ENCODE measurements around the gene DNAJC17. TPM values are rescaled to one million over a fixed set of nuclear protein-coding genes. Genes with fewer than 3 reads are reported as not detected.

DNAJC17 gene
- polyA plus RNA-seq, 1 experiment, result 25.8 TPM

DNA sequence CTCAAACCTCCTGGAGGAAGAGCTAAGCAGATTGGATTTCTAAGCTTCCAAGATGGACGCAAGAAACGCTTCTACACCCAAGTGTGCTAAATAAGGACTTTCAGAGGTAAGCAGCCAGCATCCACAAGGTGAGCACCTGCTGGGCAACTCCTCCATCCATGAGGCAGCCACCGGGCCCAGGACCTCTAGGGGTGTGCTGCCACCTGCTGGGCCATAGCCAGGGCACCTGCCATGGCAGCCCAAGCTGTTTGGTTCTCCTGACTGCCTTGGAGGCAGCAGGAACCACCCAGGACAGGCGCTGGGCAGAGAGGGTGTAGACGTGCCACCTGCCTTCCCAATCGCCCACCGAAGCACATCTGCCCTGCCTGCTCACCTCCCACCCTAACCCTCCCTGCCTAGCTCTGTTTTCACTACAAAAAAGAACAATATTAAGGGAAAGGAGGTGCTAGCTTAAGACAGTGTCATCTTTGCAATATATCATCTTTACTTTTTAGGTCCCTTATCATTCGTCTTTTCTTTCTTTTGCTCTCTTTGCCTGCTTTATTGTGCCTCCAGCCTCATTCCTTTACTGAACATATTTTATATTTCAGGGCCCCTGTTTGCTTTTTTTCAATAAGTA is 24.6 kb downstream of the DNAJC17 start:
- no peak overlapping the region for H3K4me3 ChIP-seq (ENCODE audit: low read depth, low read length)
- no peaks in the 10 kb centered on the region for H3K9me3 ChIP-seq (ENCODE audit: control insufficient read depth, insufficient read depth, low read length)
- no peak for DNase-seq (ENCODE audit: low read depth, low spot score)
- POLR2A ChIA-PET, result no interaction called here
- CTCF ChIA-PET, result interaction anchor here (0.8 to 1.2 kb wide), 4 partner anchors 10 to 193 kb away, joined by 3 to 7 read pairs (median 4); partner anchors contain the start of gene C15orf62
- TF ChIP-seq, protein P1, sequence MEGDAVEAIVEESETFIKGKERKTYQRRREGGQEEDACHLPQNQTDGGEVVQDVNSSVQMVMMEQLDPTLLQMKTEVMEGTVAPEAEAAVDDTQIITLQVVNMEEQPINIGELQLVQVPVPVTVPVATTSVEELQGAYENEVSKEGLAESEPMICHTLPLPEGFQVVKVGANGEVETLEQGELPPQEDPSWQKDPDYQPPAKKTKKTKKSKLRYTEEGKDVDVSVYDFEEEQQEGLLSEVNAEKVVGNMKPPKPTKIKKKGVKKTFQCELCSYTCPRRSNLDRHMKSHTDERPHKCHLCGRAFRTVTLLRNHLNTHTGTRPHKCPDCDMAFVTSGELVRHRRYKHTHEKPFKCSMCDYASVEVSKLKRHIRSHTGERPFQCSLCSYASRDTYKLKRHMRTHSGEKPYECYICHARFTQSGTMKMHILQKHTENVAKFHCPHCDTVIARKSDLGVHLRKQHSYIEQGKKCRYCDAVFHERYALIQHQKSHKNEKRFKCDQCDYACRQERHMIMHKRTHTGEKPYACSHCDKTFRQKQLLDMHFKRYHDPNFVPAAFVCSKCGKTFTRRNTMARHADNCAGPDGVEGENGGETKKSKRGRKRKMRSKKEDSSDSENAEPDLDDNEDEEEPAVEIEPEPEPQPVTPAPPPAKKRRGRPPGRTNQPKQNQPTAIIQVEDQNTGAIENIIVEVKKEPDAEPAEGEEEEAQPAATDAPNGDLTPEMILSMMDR (IDR thresholded peaks at IDR 0.05; ENCODE audit: low read depth, low read length), result peak; percentile 42
- H3K27ac ChIP-seq (ENCODE audit: low read depth, low read length), result no peak overlapping the region
- no peaks in the 10 kb centered on the region for H3K27me3 ChIP-seq (ENCODE audit: control insufficient read depth, insufficient read depth, low read length)

- H3K27me3 ChIP-seq (ENCODE audit: control insufficient read depth, insufficient read depth, low read length), result no peaks in the 10 kb centered on the region
- DNase-seq (ENCODE audit: low read depth, low spot score), result no peak
- H3K9me3 ChIP-seq (ENCODE audit: control insufficient read depth, insufficient read depth, low read length), result no peaks in the 10 kb centered on the region
- POLR2A ChIA-PET, result no interaction called here
- H3K27ac ChIP-seq (ENCODE audit: low read depth, low read length), result no peak overlapping the region
- TF ChIP-seq, protein P1 (IDR thresholded peaks at IDR 0.05; ENCODE audit: low read depth, low read length), result no peak
- no peak overlapping the region for H3K4me3 ChIP-seq (ENCODE audit: low read depth, low read length)
- CTCF ChIA-PET, result interaction anchor here (1.0 kb wide), 2 partner anchors 9 to 187 kb away, joined by 3 to 7 read pairs; no protein-coding TSS in a partner anchor
These were observed 30.6 kb downstream of the DNAJC17 start for GRCh38 chr15:40776537-40777141.

DNA sequence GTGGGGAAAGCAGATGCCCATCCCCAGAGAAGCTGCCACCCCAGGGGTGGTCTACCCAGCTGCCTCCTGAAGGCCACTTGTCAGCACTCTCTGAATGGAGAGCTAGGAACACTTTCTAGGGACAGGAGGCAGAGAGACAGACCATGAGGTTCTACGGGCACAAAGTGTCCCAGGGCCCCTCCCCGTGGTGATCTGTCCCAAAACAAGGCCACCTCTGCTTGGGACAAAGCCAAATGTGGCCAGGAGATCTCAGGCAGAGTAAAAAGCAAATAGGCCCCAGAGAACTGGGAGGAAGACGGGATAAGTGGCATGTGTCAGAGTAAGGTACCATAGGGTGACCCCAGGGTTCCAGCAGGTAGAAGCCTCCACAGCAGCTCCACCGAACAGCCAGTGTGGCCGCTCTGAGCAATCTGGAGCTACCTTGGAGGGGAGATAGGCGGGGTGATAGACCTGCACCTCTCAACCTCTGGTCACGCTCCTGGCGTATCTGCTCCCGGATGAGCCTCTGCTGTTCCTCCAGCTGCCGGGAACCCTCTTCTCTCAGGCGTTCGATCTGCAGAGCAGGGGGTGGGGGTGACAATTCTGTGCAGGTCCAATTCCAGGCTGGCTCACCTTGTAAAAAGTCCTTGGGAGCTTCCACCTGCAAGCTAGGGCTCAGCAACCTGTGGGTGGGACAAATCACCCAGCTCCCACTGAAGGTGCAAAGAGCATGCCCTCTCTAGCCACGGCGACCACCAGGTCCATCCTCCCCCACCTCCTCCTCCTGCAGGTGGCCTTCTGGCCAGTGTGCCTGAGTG is 31.3 kb downstream of the DNAJC17 start:
- Histone ChIP-seq H3K4me3 (ENCODE audit: low read depth, low read length) (no peak overlapping the region), H3K9me3 (ENCODE audit: control insufficient read depth, insufficient read depth, low read length) (no peaks in the 10 kb centered on the region), H3K27me3 (ENCODE audit: control insufficient read depth, insufficient read depth, low read length) (no peaks in the 10 kb centered on the region), H3K27ac (ENCODE audit: low read depth, low read length) (no peak overlapping the region)
- ChIA-PET POLR2A (no interaction called here), CTCF (interaction anchor here (1.0 kb wide), 2 partner anchors 9 to 186 kb away, joined by 3 to 7 read pairs; no protein-coding TSS in a partner anchor)
- no peak for DNase-seq (ENCODE audit: low read depth, low spot score)
- TF ChIP-seq, protein P1 (IDR thresholded peaks at IDR 0.05; ENCODE audit: low read depth, low read length), result no peak

- TF ChIP-seq, protein P1 (IDR thresholded peaks at IDR 0.05; ENCODE audit: low read depth, low read length), result no peak
- DNase-seq (ENCODE audit: low read depth, low spot score), result no peak
- H3K4me3 ChIP-seq (ENCODE audit: low read depth, low read length), result no peak overlapping the region
- H3K27ac ChIP-seq (ENCODE audit: low read depth, low read length), result no peak overlapping the region
- POLR2A ChIA-PET, result no interaction called here
- CTCF ChIA-PET, result no interaction called here
- H3K27me3 ChIP-seq (ENCODE audit: control insufficient read depth, insufficient read depth, low read length), result no peaks in the 10 kb centered on the region
- H3K9me3 ChIP-seq (ENCODE audit: control insufficient read depth, insufficient read depth, low read length), result no peaks in the 10 kb centered on the region
These were observed 32.3 kb downstream of the DNAJC17 start for GRCh38 chr15:40775007-40775406.
